Astrocyte (in vitro differentiated cells and primary cell): ENCODE results near the gene GTF3C1. TPM values are rescaled to one million over a fixed set of nuclear protein-coding genes. Genes with fewer than 3 reads are reported as not detected.
"Not testable (repeated sequence)": the region's sequence is repeated elsewhere in the genome, so short reads cannot be mapped to it uniquely, and the experiment has no call there.

Source experiments
- DNase-seq: peaks from one replicate; pipeline ENCODE4 v3.0.0-alpha.2; 2010; ENCODE audit warnings: low read depth
- FAIRE-seq: peaks from 2 replicates; lab custom pipeline; 2011; peaks lifted over from hg19 to GRCh38; lab: Jason Lieb, UNC
- H2AFZ ChIP-seq: 2 replicates; pipeline ENCODE4 v1.6.0; 2012; ENCODE audit warnings: low read depth, low read length, inconsistent platforms
- H3K27ac ChIP-seq: 2 replicates; pipeline ENCODE4 v1.5.1; 2011; ENCODE audit warnings: low read depth, low read length, inconsistent platforms
- H3K27me3 ChIP-seq: 2 replicates; pipeline ENCODE4 v1.6.0; 2011; ENCODE audit warnings: low read length, inconsistent platforms; ENCODE audit not compliant: insufficient read depth
- H3K36me3 ChIP-seq: 2 replicates; pipeline ENCODE4 v1.5.1; 2011; ENCODE audit warnings: low read length, inconsistent platforms; ENCODE audit not compliant: insufficient read depth
- H3K4me1 ChIP-seq: 2 replicates; pipeline ENCODE4 v1.5.1; 2011; ENCODE audit warnings: low read length, inconsistent platforms; ENCODE audit not compliant: insufficient read depth
- H3K4me2 ChIP-seq: 2 replicates; pipeline ENCODE4 v1.6.0; 2012; ENCODE audit warnings: low read length, inconsistent platforms
- H3K4me3 ChIP-seq: 2 replicates; pipeline ENCODE4 v1.5.1; 2011; ENCODE audit warnings: low read depth, mild to moderate bottlenecking, low read length, inconsistent platforms; ENCODE audit not compliant: insufficient read depth
- H3K79me2 ChIP-seq: 2 replicates; pipeline ENCODE4 v1.6.0; 2012; ENCODE audit warnings: mild to moderate bottlenecking, low read length, inconsistent platforms; ENCODE audit not compliant: insufficient read depth
- H3K9ac ChIP-seq: 2 replicates; pipeline ENCODE4 v1.6.0; 2012; ENCODE audit warnings: mild to moderate bottlenecking, low read length, inconsistent platforms
- H3K9me3 ChIP-seq: 2 replicates; pipeline ENCODE4 v1.5.1; 2012; ENCODE audit warnings: low read depth, mild to moderate bottlenecking, low read length, inconsistent platforms; ENCODE audit not compliant: insufficient read depth
- H4K20me1 ChIP-seq: 2 replicates; pipeline ENCODE4 v1.6.0; 2012; ENCODE audit warnings: low read length, inconsistent platforms; ENCODE audit not compliant: insufficient read depth
- H3K27ac Mint-ChIP-seq: one replicate; pipeline ENCODE4 v1.8.0; 2021; ENCODE audit warnings: mild to moderate bottlenecking, mixed read lengths; ENCODE audit not compliant: unreplicated experiment
- H3K27me3 Mint-ChIP-seq: one replicate; pipeline ENCODE4 v1.8.0; 2021; ENCODE audit warnings: low read depth, mixed read lengths; ENCODE audit not compliant: unreplicated experiment
- H3K36me3 Mint-ChIP-seq: one replicate; pipeline ENCODE4 v1.8.0; 2021; ENCODE audit warnings: low read depth, mixed read lengths; ENCODE audit not compliant: unreplicated experiment
- H3K4me1 Mint-ChIP-seq: one replicate; pipeline ENCODE4 v1.8.0; 2021; ENCODE audit warnings: low read depth, mixed read lengths; ENCODE audit not compliant: unreplicated experiment
- H3K4me3 Mint-ChIP-seq: one replicate; pipeline ENCODE4 v1.8.0; 2021; ENCODE audit warnings: mild to moderate bottlenecking, moderate library complexity, mixed read lengths; ENCODE audit not compliant: unreplicated experiment
- H3K9me3 Mint-ChIP-seq: one replicate; pipeline ENCODE4 v1.8.0; 2021; ENCODE audit warnings: mild to moderate bottlenecking, mixed read lengths; ENCODE audit not compliant: unreplicated experiment
- CTCF ChIP-seq: IDR thresholded peaks from 2 replicates; pipeline ENCODE4 v1.5.1; 2011; ENCODE audit warnings: low read depth, mild to moderate bottlenecking, inconsistent platforms, low read length, moderate library complexity; ENCODE audit not compliant: insufficient read depth
- EZH2 ChIP-seq: IDR thresholded peaks from 2 replicates; pipeline ENCODE4 v1.6.1; 2012; ENCODE audit warnings: mild to moderate bottlenecking, low read length, inconsistent platforms; ENCODE audit not compliant: insufficient read depth
- total RNA-seq: library from RNA; stranded (reverse); gene quantifications from 2 replicates; pipeline ENCODE4 v1.2.1, GENCODE V29; 2021

GTF3C1 gene
- total RNA-seq, 1 donor from 2014 or later = 103 TPM

- H3K36me3 ChIP-seq = no peaks in the 10 kb centered on the region
- H3K4me3 ChIP-seq = no peak overlapping the region
- Mint-ChIP-seq H3K27ac (no peak overlapping the region), H3K4me3 (no peak overlapping the region), H3K9me3 (no peaks in the 10 kb centered on the region), H3K36me3 (peaks cover 5% of the 10 kb centered on the region), H3K27me3 (no peaks in the 10 kb centered on the region), H3K4me1 (peaks cover 27% of the 10 kb centered on the region)
- H3K9me3 ChIP-seq = no peaks in the 10 kb centered on the region
- H3K27ac ChIP-seq = no peak overlapping the region
- no peak overlapping the region for H2AFZ ChIP-seq
- DNase-seq (no peak), FAIRE-seq (no peak)
- no peak overlapping the region for H3K9ac ChIP-seq
- H3K27me3 ChIP-seq = no peaks in the 10 kb centered on the region
- no peaks in the 10 kb centered on the region for H4K20me1 ChIP-seq
- H3K4me2 ChIP-seq = no peak overlapping the region
- H3K79me2 ChIP-seq = no peaks in the 10 kb centered on the region
- TF ChIP-seq CTCF (no peak), EZH2 (no peak)
- H3K4me1 ChIP-seq = peaks cover 17% of the 10 kb centered on the region
Observed at GRCh38 chr16:27576729-27577128, 27.0 kb upstream of the GTF3C1 start.

GRCh38 chr16:27572711-27573110 lies 23.0 kb upstream of the GTF3C1 start:
- no peaks in the 10 kb centered on the region for H4K20me1 ChIP-seq
- peaks cover 9% of the 10 kb centered on the region for H3K4me1 Mint-ChIP-seq
- H3K27me3 ChIP-seq = no peaks in the 10 kb centered on the region
- no peak for FAIRE-seq
- H3K27ac Mint-ChIP-seq = peak overlapping the region; percentile 78
- H2AFZ ChIP-seq = no peak overlapping the region
- H3K9me3 Mint-ChIP-seq = no peaks in the 10 kb centered on the region
- H3K36me3 Mint-ChIP-seq = peaks cover 5% of the 10 kb centered on the region
- no peak for DNase-seq
- no peaks in the 10 kb centered on the region for H3K79me2 ChIP-seq
- TF ChIP-seq CTCF = no peak
- TF ChIP-seq EZH2 = no peak
- H3K4me1 ChIP-seq = peaks cover 5% of the 10 kb centered on the region
- H3K4me2 ChIP-seq = no peak overlapping the region
- no peak overlapping the region for H3K4me3 ChIP-seq
- no peak overlapping the region for H3K9ac ChIP-seq
- no peak overlapping the region for H3K27ac ChIP-seq
- no peak overlapping the region for H3K4me3 Mint-ChIP-seq
- no peaks in the 10 kb centered on the region for H3K27me3 Mint-ChIP-seq
- H3K36me3 ChIP-seq = no peaks in the 10 kb centered on the region
- no peaks in the 10 kb centered on the region for H3K9me3 ChIP-seq

- DNase-seq = no peak
- H2AFZ ChIP-seq = no peak overlapping the region
- TF ChIP-seq CTCF = no peak
- no peak for TF ChIP-seq EZH2
- no peak overlapping the region for H3K4me3 ChIP-seq
- H3K27me3 ChIP-seq = no peaks in the 10 kb centered on the region
- Mint-ChIP-seq H3K4me1 (peaks cover 9% of the 10 kb centered on the region), H3K36me3 (peaks cover 5% of the 10 kb centered on the region), H3K4me3 (no peak overlapping the region), H3K27ac (no peak overlapping the region), H3K9me3 (no peaks in the 10 kb centered on the region), H3K27me3 (no peaks in the 10 kb centered on the region)
- no peaks in the 10 kb centered on the region for H3K79me2 ChIP-seq
- peaks cover 5% of the 10 kb centered on the region for H3K4me1 ChIP-seq
- no peaks in the 10 kb centered on the region for H3K36me3 ChIP-seq
- H3K27ac ChIP-seq = no peak overlapping the region
- peak; percentile 47 for FAIRE-seq
- H3K9me3 ChIP-seq = no peaks in the 10 kb centered on the region
- H3K4me2 ChIP-seq = no peak overlapping the region
- peaks cover 3% of the 10 kb centered on the region for H4K20me1 ChIP-seq
- H3K9ac ChIP-seq = no peak overlapping the region
Observed at GRCh38 chr16:27571433-27572326, 22.0 kb upstream of the GTF3C1 start.

- not testable (repeated sequence) for H3K36me3 ChIP-seq, H3K4me2 ChIP-seq, H2AFZ ChIP-seq, H3K9me3 Mint-ChIP-seq, H3K4me1 ChIP-seq, H3K4me3 ChIP-seq, H3K27me3 Mint-ChIP-seq, H3K79me2 ChIP-seq, H3K27ac ChIP-seq, H3K36me3 Mint-ChIP-seq, H3K4me1 Mint-ChIP-seq, H3K27ac Mint-ChIP-seq, H3K9me3 ChIP-seq, H4K20me1 ChIP-seq, H3K9ac ChIP-seq, FAIRE-seq, H3K27me3 ChIP-seq, H3K4me3 Mint-ChIP-seq, DNase-seq
Observed at GRCh38 chr16:27570986-27571385, 21.3 kb upstream of the GTF3C1 start.
